GM18505 (cell line): ENCODE measurements around the gene PAPOLB.

ENCODE experiments used
- ATAC-seq: cut with Tn5 transposase; IDR thresholded peaks from one replicate; pipeline ENCODE4 v1.9.1; 2021; ENCODE audit not compliant: unreplicated experiment
- POLR2A ChIP-seq: IDR thresholded peaks from 4 replicates; pipeline ENCODE4 v1.6.1; 2011; ENCODE audit warnings: borderline replicate concordance; ENCODE audit not compliant: insufficient read depth, insufficient read length; ENCODE audit errors: extremely low read depth

Gene PAPOLB

GRCh38 chr7:4871056-4871680 lies 9.3 kb upstream of the PAPOLB start:
- no peak for ATAC-seq
- TF ChIP-seq POLR2A, result no peak

- no peak for ATAC-seq
- no peak for TF ChIP-seq POLR2A
Measured at GRCh38 chr7:4868493-4868892, 6.7 kb upstream of the PAPOLB start.

- ATAC-seq, result no peak
- no peak for TF ChIP-seq POLR2A
Measured at GRCh38 chr7:4866528-4867496, 5.0 kb upstream of the PAPOLB start.

DNA sequence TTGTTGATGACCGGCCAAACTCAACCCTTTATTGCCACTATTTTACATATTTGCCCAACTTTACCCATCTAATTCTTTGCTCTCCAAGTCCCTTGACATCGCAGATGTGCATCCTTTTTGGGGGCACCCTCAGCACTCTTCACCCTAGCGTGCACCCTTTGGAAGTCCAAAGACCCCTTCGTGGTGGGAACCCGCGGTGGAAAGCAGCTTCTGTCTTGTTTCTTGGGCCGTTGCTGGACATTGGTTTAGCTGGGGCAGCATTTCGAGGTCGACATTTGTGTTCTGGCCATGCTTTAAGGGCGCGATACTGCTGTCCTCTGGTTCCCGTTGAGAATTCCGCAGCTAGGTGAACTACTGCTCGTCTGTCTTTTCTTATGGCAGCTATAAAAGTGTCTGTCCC lies 326 bp upstream of the PAPOLB start:
- no peak for TF ChIP-seq POLR2A
- no peak for ATAC-seq

- ATAC-seq, result no peak
- TF ChIP-seq POLR2A, result no peak
Measured at GRCh38 chr7:4861227-4861626, 603 bp downstream of the PAPOLB start.

GRCh38 chr7:4857189-4857588 lies 4.6 kb downstream of the PAPOLB start:
- ATAC-seq, result no peak
- TF ChIP-seq POLR2A, result no peak

- no peak for ATAC-seq
- no peak for TF ChIP-seq POLR2A
Measured at GRCh38 chr7:4856336-4857057, 5.3 kb downstream of the PAPOLB start.

- ATAC-seq, result no peak
- TF ChIP-seq POLR2A, result no peak
Measured at GRCh38 chr7:4854916-4855315, 6.9 kb downstream of the PAPOLB start.

DNA sequence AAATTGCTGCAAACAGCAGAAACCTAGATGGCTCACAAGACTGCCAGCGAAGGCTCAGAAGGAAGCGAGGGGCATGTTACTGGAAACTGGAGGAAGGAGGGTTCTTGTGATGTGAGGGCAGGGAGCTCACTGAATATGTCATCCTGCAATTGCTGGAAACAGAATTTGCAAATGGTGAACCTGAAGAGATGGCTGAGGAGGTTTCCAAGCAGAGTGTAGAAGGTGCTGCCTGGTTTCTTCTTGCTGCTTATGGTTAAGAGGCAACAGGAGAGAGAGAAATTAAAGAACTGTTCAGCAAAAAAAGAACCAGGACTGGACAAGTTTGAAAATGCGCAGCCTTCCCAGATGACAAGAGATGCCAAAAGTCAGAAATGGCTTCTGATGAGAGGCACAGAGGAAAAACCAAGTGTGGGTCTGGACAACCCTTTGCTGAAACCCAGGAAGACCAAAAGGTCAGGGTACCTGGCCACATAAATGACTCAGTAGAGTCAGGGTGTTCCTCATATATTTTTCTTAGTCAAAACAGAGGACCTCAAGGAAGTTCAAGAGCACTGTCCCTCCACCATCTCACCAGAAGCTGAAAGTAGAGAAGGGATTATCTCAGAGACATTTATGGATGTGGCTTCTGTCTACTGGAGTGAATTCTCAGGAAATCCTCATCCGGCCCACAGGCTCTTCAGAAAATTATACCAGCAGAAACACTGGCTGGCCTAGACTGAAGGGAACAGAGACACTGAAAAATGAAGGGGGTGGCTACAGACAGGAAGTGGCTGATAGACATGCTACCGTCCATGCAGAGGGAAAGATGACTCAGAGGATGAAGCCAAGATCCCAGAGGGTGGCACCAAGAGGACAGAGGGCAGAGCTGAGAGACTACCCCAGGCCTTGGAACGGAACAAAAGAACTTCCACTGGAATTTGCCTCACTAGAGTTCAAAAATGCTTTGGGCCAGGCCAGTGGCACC lies 10.1 kb downstream of the PAPOLB start:
- TF ChIP-seq POLR2A, result no peak
- ATAC-seq, result no peak

DNA sequence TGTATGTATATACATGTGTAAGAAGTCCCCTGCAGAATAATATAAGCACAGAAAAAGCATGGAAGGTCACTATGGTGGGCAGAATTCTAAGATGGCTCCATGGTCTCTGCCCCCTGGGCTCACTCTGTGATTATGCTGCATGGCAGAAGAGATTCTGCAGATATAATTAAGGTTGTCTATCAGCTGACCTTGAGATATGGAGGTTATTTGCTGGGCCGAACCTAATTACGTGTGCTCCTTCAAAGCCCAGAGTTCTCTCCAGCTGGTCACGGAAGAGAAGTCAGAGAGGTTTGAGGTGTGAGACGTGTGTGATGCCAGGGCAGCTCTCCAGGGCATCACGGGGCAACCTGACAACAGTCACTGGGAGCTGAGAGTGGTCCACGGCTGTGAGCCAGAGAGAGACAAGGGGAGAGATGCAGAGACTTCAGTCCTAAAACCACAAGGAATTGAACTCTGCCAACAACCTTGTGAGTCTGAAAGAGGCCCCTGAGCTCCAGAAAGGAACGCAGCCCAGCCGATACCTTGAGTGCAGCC lies 11.5 kb downstream of the PAPOLB start:
- no peak for ATAC-seq
- no peak for TF ChIP-seq POLR2A

GRCh38 chr7:4849390-4849789 lies 12.4 kb downstream of the PAPOLB start:
- no peak for TF ChIP-seq POLR2A
- ATAC-seq, result no peak

- TF ChIP-seq POLR2A, result no peak
- no peak for ATAC-seq
Measured at GRCh38 chr7:4845740-4846142, 16.1 kb downstream of the PAPOLB start.
